Astrocyte of the cerebellum (primary cell): ENCODE measurements around the gene CLIP4.

ENCODE experiments used
- DNase-seq: peaks from one replicate; pipeline ENCODE4 v3.0.0-alpha.2; 2011; ENCODE audit warnings: low read depth
- H3K4me3 ChIP-seq: 2 replicates; pipeline ENCODE4 v1.5.1; 2011; ENCODE audit warnings: mild to moderate bottlenecking, low read depth, low read length, moderate library complexity
- in situ Hi-C: cut with HindIII; loops from 2 replicates; pipeline ENCODE4 v1.10.0; 2017; ENCODE audit warnings: low sequenced_read_pairs
- TF ChIP-seq, protein P1 (sequence below): IDR thresholded peaks from 2 replicates; pipeline ENCODE4 v1.5.1; 2012; ENCODE audit warnings: low read length, low read depth, moderate library complexity, mild to moderate bottlenecking; ENCODE audit errors: missing control alignments

Gene CLIP4

DNA sequence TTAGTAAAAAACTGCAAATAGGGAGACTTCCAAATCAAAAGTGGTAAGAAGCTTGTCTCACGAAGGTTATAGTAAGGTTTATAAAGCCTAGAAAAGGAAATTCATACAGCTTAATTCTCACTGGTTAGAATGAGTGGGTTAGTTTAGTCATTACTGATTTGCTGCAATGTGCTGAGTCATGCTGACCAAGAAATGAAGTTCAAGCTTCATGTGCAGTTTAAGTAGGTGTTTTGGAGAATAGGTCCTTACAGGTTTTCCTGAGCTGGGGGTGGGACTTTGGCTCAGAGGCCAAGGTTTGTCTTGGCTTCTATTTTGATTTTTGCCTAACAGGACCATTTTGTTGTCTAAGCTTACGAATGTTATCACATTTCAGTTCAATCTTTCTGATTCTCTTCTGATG is 15.1 kb downstream of the CLIP4 start:
- DNase-seq, result no peak
- TF ChIP-seq, protein P1, sequence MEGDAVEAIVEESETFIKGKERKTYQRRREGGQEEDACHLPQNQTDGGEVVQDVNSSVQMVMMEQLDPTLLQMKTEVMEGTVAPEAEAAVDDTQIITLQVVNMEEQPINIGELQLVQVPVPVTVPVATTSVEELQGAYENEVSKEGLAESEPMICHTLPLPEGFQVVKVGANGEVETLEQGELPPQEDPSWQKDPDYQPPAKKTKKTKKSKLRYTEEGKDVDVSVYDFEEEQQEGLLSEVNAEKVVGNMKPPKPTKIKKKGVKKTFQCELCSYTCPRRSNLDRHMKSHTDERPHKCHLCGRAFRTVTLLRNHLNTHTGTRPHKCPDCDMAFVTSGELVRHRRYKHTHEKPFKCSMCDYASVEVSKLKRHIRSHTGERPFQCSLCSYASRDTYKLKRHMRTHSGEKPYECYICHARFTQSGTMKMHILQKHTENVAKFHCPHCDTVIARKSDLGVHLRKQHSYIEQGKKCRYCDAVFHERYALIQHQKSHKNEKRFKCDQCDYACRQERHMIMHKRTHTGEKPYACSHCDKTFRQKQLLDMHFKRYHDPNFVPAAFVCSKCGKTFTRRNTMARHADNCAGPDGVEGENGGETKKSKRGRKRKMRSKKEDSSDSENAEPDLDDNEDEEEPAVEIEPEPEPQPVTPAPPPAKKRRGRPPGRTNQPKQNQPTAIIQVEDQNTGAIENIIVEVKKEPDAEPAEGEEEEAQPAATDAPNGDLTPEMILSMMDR, result no peak
- in situ Hi-C loops, result no loop called here
- no peak overlapping the region for H3K4me3 ChIP-seq

- TF ChIP-seq, protein P1, result no peak
- in situ Hi-C loops, result no loop called here
- DNase-seq, result no peak
- H3K4me3 ChIP-seq, result no peak overlapping the region
These were observed 19.7 kb downstream of the CLIP4 start for GRCh38 chr2:29134933-29135332.

GRCh38 chr2:29139152-29139551 is 23.9 kb downstream of the CLIP4 start:
- TF ChIP-seq, protein P1, result no peak

GRCh38 chr2:29139731-29140130 is 24.5 kb downstream of the CLIP4 start:
- no peak overlapping the region for H3K4me3 ChIP-seq
- TF ChIP-seq, protein P1, result no peak
- DNase-seq, result no peak
- in situ Hi-C loops, result no loop called here

More at GRCh38 chr2:29139152-29139551, 23.9 kb downstream of the CLIP4 start:
- in situ Hi-C loops, result no loop called here
- no peak for DNase-seq
- no peak overlapping the region for H3K4me3 ChIP-seq

DNA sequence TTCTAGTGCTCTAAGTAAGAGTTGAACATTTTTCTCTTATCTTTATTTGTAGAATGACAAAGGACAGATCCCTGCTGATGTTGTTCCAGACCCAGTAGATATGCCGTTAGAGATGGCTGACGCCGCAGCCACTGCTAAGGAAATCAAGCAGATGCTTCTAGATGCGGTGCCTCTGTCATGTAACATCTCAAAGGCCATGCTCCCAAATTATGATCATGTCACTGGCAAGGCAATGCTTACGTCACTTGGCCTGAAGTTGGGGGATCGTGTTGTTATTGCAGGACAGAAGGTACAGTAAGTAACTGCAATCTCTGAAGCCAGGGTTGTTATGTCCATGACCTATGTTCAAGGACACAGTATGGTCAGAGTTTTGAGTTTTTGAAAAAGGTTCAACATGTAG is 28.4 kb downstream of the CLIP4 start:
- TF ChIP-seq, protein P1, result no peak
- no peak for DNase-seq
- no peak overlapping the region for H3K4me3 ChIP-seq
- in situ Hi-C loops, result no loop called here

GRCh38 chr2:29146197-29146596 is 31.0 kb downstream of the CLIP4 start:
- no peak overlapping the region for H3K4me3 ChIP-seq
- in situ Hi-C loops, result no loop called here
- TF ChIP-seq, protein P1, result no peak
- no peak for DNase-seq

DNA sequence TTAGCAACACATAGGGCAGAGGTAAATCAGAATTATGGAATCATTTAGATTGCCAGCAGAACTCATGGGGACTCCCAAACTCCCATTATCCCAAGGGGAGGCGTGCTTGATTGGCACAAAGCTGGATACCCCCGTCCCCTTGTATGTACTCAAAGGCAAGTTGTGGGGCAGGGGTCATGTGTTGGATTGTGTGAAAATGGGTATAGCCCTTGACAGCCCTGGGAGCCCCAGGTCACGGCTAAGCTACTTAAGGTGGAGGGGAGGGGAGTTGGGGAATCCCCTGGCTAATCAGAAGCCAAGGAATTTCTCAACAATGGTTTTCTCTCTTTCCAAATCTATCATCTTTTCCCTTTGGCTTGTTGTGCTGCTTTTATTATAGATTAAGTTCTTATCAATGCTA is 32.7 kb downstream of the CLIP4 start:
- in situ Hi-C loops, result no loop called here
- TF ChIP-seq, protein P1, result no peak
- no peak overlapping the region for H3K4me3 ChIP-seq
- DNase-seq, result no peak
